ENCODE results near the gene DCAF10. TPM values are rescaled to one million over a fixed set of nuclear protein-coding genes. Genes with fewer than 3 reads are reported as not detected.

The DCAF10 gene
- total RNA-seq, 2 experiments from 2014 or later = 7.2 to 7.5 TPM

GRCh38 chr9:37911271-37911681 lies 110.7 kb downstream of the DCAF10 start:
- Mint-ChIP-seq H3K27ac (no peak overlapping the region), H3K4me1 (ENCODE audit: low read depth) (no peaks in the 10 kb centered on the region), H3K27me3 (peaks cover 5% of the 10 kb centered on the region), H3K4me3 (no peak overlapping the region), H3K36me3 (ENCODE audit: low read depth) (no peaks in the 10 kb centered on the region), H3K9me3 (no peaks in the 10 kb centered on the region)
- DNase-seq (no peak), ATAC-seq (ENCODE audit: poor library complexity) (no peak)
- intact Hi-C loops (cut with DNase I, micrococcal nuclease) = loop anchor here (5.0 kb wide), 4 partner anchors 151 to 429 kb away; no protein-coding TSS in a partner anchor
- Histone ChIP-seq H3K27me3 (ENCODE audit: control insufficient read depth in 1 of 2, insufficient read depth in 2 of 2, low read length in 2 of 2) (no peaks in the 10 kb centered on the region), H3K4me3 (ENCODE audit: low read length) (no peak overlapping the region), H3K27ac (ENCODE audit: low read depth in 1 of 2, low read length in 2 of 2) (no peak overlapping the region), H3K36me3 (ENCODE audit: insufficient read depth, low read length) (no peaks in the 10 kb centered on the region), H3K4me1 (ENCODE audit: insufficient read depth, low read length) (no peaks in the 10 kb centered on the region), H3K9me3 (ENCODE audit: control insufficient read depth in 1 of 2, insufficient read depth in 1 of 2, low read length in 2 of 2) (no peaks in the 10 kb centered on the region)
- no peak for TF ChIP-seq CTCF (IDR thresholded peaks at IDR 0.05)
- CTCF ChIA-PET = no interaction called here
- POLR2A ChIA-PET = no interaction called here

DNA sequence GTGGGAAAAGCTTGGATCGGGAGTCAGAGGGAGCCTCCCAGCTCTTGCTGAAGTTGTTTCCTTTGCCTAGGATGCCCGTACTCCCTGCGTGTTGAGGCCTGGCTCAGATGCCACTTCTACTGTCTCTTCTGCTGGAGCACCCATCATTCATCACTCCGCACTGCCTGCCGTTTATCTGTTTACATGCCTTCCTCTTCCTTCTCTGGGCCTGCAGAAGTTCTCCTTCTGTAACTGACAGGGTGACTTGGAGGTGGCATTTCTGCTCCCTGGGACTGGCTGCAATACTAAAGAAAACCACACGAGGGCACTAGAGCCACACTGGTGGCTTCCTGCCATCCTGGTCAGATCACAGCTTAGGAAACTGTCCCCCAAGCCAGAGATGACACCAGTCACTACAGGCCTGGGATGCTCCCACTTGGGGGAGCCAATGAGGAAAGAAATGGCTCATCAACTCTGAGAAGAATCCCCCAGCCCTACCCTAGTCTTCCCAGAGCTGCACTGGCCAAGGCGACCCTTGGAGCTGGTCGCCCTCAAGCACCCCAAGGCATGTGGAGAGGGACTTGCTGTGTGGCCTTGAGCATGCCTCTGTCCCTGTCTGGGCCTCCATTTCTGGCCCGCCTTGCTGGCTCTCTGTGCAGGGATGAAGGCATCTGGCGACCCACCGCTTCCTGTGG lies 113.0 kb downstream of the DCAF10 start:
- Mint-ChIP-seq H3K4me1 (ENCODE audit: low read depth) (no peaks in the 10 kb centered on the region), H3K9me3 (no peaks in the 10 kb centered on the region), H3K36me3 (ENCODE audit: low read depth) (no peaks in the 10 kb centered on the region), H3K4me3 (no peak overlapping the region), H3K27me3 (peaks cover 5% of the 10 kb centered on the region), H3K27ac (no peak overlapping the region)
- CTCF ChIA-PET = interaction anchor here (0.7 to 2.0 kb wide), 7 partner anchors 9 to 519 kb away, joined by 3 to 13 read pairs (median 5); partner anchors contain the start of gene SHB
- ATAC-seq (ENCODE audit: poor library complexity) (peak; percentile 90), DNase-seq (peak; percentile 58 to 85 (median 76))
- TF ChIP-seq CTCF (IDR thresholded peaks at IDR 0.05) = peak; percentile 95
- H3K4me3 ChIP-seq (ENCODE audit: low read length) = no peak overlapping the region
- H3K36me3 ChIP-seq (ENCODE audit: insufficient read depth, low read length) = no peaks in the 10 kb centered on the region
- POLR2A ChIA-PET = no interaction called here
- H3K4me1 ChIP-seq (ENCODE audit: insufficient read depth, low read length) = no peaks in the 10 kb centered on the region
- H3K9me3 ChIP-seq (ENCODE audit: control insufficient read depth in 1 of 2, insufficient read depth in 1 of 2, low read length in 2 of 2) = no peaks in the 10 kb centered on the region
- H3K27me3 ChIP-seq (ENCODE audit: control insufficient read depth in 1 of 2, insufficient read depth in 2 of 2, low read length in 2 of 2) = no peaks in the 10 kb centered on the region
- intact Hi-C loops (cut with DNase I, micrococcal nuclease) = loop anchor here (1.0 to 5.0 kb wide), 10 partner anchors 149 to 520 kb away; no protein-coding TSS in a partner anchor
- no peak overlapping the region for H3K27ac ChIP-seq (ENCODE audit: low read depth in 1 of 2, low read length in 2 of 2)

- no peak overlapping the region for H3K27ac Mint-ChIP-seq
- intact Hi-C loops (cut with DNase I, micrococcal nuclease) = loop anchor here (1.0 to 5.0 kb wide), 5 partner anchors 148 to 432 kb away; no protein-coding TSS in a partner anchor
These were observed 113.6 kb downstream of the DCAF10 start for GRCh38 chr9:37914154-37914551.

More at GRCh38 chr9:37914154-37914551, 113.6 kb downstream of the DCAF10 start:
- no peaks in the 10 kb centered on the region for H3K9me3 ChIP-seq (ENCODE audit: control insufficient read depth in 1 of 2, insufficient read depth in 1 of 2, low read length in 2 of 2)
- H3K27me3 ChIP-seq (ENCODE audit: control insufficient read depth in 1 of 2, insufficient read depth in 2 of 2, low read length in 2 of 2) = no peaks in the 10 kb centered on the region
- CTCF ChIA-PET = interaction anchor here (0.6 to 2.0 kb wide), 8 partner anchors 9 to 518 kb away, joined by 3 to 13 read pairs (median 4); partner anchors contain the start of gene SHB
- Mint-ChIP-seq H3K4me1 (ENCODE audit: low read depth) (no peaks in the 10 kb centered on the region), H3K4me3 (no peak overlapping the region), H3K9me3 (no peaks in the 10 kb centered on the region), H3K36me3 (ENCODE audit: low read depth) (no peaks in the 10 kb centered on the region), H3K27me3 (peaks cover 5% of the 10 kb centered on the region)
- POLR2A ChIA-PET = no interaction called here
- no peak for ATAC-seq (ENCODE audit: poor library complexity)
- no peak for TF ChIP-seq CTCF (IDR thresholded peaks at IDR 0.05)
- H3K4me3 ChIP-seq (ENCODE audit: low read length) = no peak overlapping the region
- DNase-seq = no peak
- H3K27ac ChIP-seq (ENCODE audit: low read depth in 1 of 2, low read length in 2 of 2) = no peak overlapping the region
- no peaks in the 10 kb centered on the region for H3K4me1 ChIP-seq (ENCODE audit: insufficient read depth, low read length)
- H3K36me3 ChIP-seq (ENCODE audit: insufficient read depth, low read length) = no peaks in the 10 kb centered on the region
